Right renal cortex interstitium (tissue), 3 donors: ENCODE measurements around the gene HBM. TPM values are rescaled to one million over a fixed set of nuclear protein-coding genes. Genes with fewer than 3 reads are reported as not detected.

Source experiments
- polyA plus RNA-seq, 3 donors: library from polyadenylated mRNA; unstranded; fragments of 120-200 nt; gene quantifications; one replicate each; pipeline ENCODE4 v1.2.1, GENCODE V29; 2013; ENCODE audit not compliant: insufficient read length in 3 of 3

Gene HBM
- polyA plus RNA-seq, 3 donors = 1.7 to 4.0 (median 3.5) TPM

Other genes starting within 250 kb of the HBM start
- gene POLR3K, start 112.4 kb upstream of the HBM start, polyA plus RNA-seq = 10 to 100 TPM; 14.7 to 16.5 (median 15.1) TPM
- gene SNRNP25, start 112.2 kb upstream of the HBM start, polyA plus RNA-seq = 10 to 100 TPM; 40.0 to 54.0 (median 45.0) TPM
- 10 to 100 TPM; 20.1 to 20.8 (median 20.7) TPM for gene RHBDF1, start 93.3 kb upstream of the HBM start, polyA plus RNA-seq
- gene MPG, start 87.8 kb upstream of the HBM start, polyA plus RNA-seq = 10 to 100 TPM; 16.0 to 19.4 (median 16.1) TPM
- 10 to 100 TPM; 24.8 to 29.8 (median 24.9) TPM for gene NPRL3, start 27.3 kb upstream of the HBM start, polyA plus RNA-seq
- 1 to 10 TPM in 2 of 3 donors, under 1 TPM in 1; 0.98 to 3.1 (median 1.1) TPM for gene HBZ, start 13.3 kb upstream of the HBM start, polyA plus RNA-seq
- 100 to 1,000 TPM; 754 to 948 (median 905) TPM for gene HBA2, start 6.9 kb downstream of the HBM start, polyA plus RNA-seq
- 100 to 1,000 TPM; 505 to 589 (median 544) TPM for gene HBA1, start 10.7 kb downstream of the HBM start, polyA plus RNA-seq
- under 1 TPM; 0.31 to 0.67 (median 0.39) TPM for gene HBQ1, start 14.5 kb downstream of the HBM start, polyA plus RNA-seq
- gene LUC7L, start 63.5 kb downstream of the HBM start, polyA plus RNA-seq = 100 to 1,000 TPM; 103 to 129 (median 117) TPM
- 10 to 100 TPM; 64.6 to 77.8 (median 64.6) TPM for gene FAM234A, start 68.8 kb downstream of the HBM start, polyA plus RNA-seq
- 1 to 10 TPM in 2 of 3 donors, under 1 TPM in 1; 0.44 to 1.1 (median 1.0) TPM for gene RGS11, start 110.0 kb downstream of the HBM start, polyA plus RNA-seq
- gene ARHGDIG, start 114.6 kb downstream of the HBM start, polyA plus RNA-seq = 1 to 10 TPM; 1.5 to 2.6 (median 2.5) TPM
- 1 to 10 TPM in 2 of 3 donors, under 1 TPM in 1; 0.49 to 1.4 (median 1.1) TPM for gene PDIA2, start 117.2 kb downstream of the HBM start, polyA plus RNA-seq
- gene AXIN1, start 186.7 kb downstream of the HBM start, polyA plus RNA-seq = 10 to 100 TPM; 15.2 to 17.0 (median 15.5) TPM
- gene MRPL28, start 204.6 kb downstream of the HBM start, polyA plus RNA-seq = 10 to 100 TPM; 58.9 to 70.6 (median 61.9) TPM
- gene PGAP6, start 216.0 kb downstream of the HBM start, polyA plus RNA-seq = 10 to 100 TPM; 53.9 to 75.4 (median 66.1) TPM
- gene NME4, start 231.2 kb downstream of the HBM start, polyA plus RNA-seq = 100 to 1,000 TPM in 2 of 3 donors, 10 to 100 TPM in 1; 95.3 to 124 (median 109) TPM
- gene DECR2, start 235.9 kb downstream of the HBM start, polyA plus RNA-seq = 10 to 100 TPM; 15.7 to 28.3 (median 21.6) TPM